ENCODE results near the gene PDZD8.

DNA sequence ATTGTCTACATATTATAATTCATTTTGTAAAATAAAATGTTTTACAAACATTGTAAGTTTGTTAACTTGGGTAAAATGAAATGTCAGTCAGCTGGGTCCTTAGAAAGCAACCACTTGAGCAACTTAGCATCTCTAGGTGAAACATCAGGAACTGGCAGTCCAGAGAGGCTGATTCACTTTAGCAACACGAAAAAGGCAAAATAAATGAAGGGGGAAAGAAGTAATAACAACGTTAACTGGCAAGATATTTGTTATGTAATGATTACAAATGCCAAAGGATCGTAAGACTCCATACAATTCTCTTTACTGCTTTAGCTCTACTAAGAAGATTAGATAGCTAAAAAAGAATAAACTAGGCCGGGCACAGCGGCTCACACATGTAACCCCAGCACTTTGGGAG is 5.0 kb downstream of the PDZD8 start:
- TF ChIP-seq, protein P1, sequence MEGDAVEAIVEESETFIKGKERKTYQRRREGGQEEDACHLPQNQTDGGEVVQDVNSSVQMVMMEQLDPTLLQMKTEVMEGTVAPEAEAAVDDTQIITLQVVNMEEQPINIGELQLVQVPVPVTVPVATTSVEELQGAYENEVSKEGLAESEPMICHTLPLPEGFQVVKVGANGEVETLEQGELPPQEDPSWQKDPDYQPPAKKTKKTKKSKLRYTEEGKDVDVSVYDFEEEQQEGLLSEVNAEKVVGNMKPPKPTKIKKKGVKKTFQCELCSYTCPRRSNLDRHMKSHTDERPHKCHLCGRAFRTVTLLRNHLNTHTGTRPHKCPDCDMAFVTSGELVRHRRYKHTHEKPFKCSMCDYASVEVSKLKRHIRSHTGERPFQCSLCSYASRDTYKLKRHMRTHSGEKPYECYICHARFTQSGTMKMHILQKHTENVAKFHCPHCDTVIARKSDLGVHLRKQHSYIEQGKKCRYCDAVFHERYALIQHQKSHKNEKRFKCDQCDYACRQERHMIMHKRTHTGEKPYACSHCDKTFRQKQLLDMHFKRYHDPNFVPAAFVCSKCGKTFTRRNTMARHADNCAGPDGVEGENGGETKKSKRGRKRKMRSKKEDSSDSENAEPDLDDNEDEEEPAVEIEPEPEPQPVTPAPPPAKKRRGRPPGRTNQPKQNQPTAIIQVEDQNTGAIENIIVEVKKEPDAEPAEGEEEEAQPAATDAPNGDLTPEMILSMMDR (IDR thresholded peaks at IDR 0.05; ENCODE audit: low read depth, low read length), result no peak
- no peak for TF ChIP-seq POLR2A (IDR thresholded peaks at IDR 0.05; ENCODE audit: extremely low read depth, insufficient read length)
- TF ChIP-seq, protein P2, sequence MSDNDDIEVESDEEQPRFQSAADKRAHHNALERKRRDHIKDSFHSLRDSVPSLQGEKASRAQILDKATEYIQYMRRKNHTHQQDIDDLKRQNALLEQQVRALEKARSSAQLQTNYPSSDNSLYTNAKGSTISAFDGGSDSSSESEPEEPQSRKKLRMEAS (IDR thresholded peaks at IDR 0.05; ENCODE audit: low read depth, low read length), result no peak
